Measurements from ENCODE around the gene SPTBN4.

GRCh38 chr19:40607311-40608239 lies 140.8 kb downstream of the SPTBN4 start:
- TF ChIP-seq EZH2 (IDR thresholded peaks at IDR 0.05; ENCODE audit: low read length, unreplicated experiment) = no peak
- TF ChIP-seq CTCF (conservative IDR thresholded peaks at IDR 0.05; ENCODE audit: low read depth, low read length) = no peak
- no peak for TF ChIP-seq EZH2phosphoT487 (IDR thresholded peaks at IDR 0.05; ENCODE audit: borderline replicate concordance, low read length)
